GM20000 (cell line): ENCODE results near the gene STK4.

Experiments used
- DNase-seq: peaks from one replicate; pipeline ENCODE4 v3.0.0; 2012; ENCODE audit warnings: low spot score
- TF ChIP-seq, protein P1 (sequence below): IDR thresholded peaks from 2 replicates; pipeline ENCODE4 v1.5.1; 2012; ENCODE audit warnings: mild to moderate bottlenecking, control low read depth; ENCODE audit errors: extremely low read depth, missing control alignments

Gene STK4

GRCh38 chr20:44928595-44928994 is 37.7 kb upstream of the STK4 start:
- no peak for DNase-seq
- TF ChIP-seq, protein P1, sequence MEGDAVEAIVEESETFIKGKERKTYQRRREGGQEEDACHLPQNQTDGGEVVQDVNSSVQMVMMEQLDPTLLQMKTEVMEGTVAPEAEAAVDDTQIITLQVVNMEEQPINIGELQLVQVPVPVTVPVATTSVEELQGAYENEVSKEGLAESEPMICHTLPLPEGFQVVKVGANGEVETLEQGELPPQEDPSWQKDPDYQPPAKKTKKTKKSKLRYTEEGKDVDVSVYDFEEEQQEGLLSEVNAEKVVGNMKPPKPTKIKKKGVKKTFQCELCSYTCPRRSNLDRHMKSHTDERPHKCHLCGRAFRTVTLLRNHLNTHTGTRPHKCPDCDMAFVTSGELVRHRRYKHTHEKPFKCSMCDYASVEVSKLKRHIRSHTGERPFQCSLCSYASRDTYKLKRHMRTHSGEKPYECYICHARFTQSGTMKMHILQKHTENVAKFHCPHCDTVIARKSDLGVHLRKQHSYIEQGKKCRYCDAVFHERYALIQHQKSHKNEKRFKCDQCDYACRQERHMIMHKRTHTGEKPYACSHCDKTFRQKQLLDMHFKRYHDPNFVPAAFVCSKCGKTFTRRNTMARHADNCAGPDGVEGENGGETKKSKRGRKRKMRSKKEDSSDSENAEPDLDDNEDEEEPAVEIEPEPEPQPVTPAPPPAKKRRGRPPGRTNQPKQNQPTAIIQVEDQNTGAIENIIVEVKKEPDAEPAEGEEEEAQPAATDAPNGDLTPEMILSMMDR: no peak

DNA sequence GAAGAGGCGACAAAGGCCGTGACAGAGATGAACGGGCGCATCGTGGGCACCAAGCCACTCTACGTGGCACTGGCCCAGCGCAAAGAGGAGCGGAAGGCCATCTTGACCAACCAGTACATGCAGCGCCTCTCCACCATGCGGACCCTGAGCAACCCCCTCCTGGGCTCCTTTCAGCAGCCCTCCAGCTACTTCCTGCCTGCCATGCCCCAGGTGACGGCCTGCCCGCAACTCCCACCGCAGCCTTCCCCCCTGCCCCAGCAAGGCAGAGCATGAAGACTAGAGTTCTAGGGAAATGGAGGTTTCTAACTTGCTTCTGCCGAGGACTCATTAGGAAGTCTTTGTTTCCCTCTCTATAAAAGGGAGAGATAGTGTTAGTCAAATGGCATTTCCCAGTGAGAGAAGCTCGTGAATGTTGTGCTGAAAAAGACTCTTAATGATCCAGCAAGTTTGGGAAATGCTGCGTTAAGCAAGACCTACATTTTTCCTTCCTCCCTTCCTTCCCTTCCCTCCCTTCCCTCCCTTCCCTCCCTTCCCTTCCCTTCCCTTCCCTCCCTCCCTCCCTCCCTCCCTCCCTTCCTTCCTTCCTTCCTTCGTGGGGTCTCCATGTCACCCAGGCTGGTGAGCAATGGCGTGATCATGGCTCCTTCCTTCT is 35.7 kb upstream of the STK4 start:
- TF ChIP-seq, protein P1: no peak
- no peak for DNase-seq

DNA sequence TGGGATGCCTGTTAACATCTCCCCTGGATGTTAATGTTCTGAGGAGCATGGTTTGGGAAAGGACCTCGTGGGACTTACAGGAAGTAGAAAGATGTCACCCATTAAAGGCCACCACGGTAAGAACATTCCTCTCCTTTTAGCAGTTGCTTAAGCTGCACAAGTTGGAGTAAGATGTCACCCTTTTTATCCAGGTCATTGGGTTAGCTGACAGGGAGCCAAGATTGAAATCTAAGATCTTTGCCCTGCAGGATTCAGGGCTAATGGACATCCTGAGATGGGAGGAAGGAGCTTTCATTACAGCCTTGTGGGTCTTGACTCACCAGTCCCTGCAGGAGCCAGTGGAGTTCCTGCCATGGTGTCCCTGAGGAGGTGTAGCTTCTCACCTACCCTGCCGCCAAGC is 34.4 kb upstream of the STK4 start:
- DNase-seq: no peak
- TF ChIP-seq, protein P1: no peak

- TF ChIP-seq, protein P1: no peak
- no peak for DNase-seq
These were observed 33.4 kb upstream of the STK4 start for GRCh38 chr20:44932916-44933315.

GRCh38 chr20:44936510-44936909 is 29.8 kb upstream of the STK4 start:
- no peak for DNase-seq
- TF ChIP-seq, protein P1: no peak

- DNase-seq: no peak
- TF ChIP-seq, protein P1: no peak
These were observed 27.7 kb upstream of the STK4 start for GRCh38 chr20:44938637-44939036.

DNA sequence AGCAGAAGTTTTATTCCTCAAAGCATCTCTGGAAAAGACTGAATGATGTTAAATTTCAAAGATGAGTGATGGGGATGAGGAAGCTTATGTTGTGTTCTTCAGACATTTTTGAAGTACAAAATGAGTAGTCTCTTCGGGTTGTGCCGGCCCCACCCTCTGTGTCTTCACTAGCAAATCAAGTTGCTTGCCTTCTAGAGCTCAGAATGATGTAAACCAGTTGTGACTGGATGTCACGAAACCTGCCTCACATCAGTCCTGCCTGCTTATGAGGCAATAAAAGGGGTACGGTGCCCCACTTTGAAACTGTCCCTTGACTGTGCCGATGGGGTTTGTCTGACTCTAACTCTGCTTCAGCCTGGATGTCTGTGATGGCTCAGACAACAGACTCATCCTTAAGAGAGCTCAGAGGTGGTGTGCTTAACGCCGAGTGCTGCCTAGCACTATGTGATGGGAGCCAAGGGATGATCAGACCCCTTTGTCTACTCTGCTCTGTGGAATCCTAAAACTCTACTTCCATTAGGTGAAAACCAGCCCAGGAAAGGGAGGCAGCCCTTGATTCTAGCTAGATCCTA is 25.1 kb upstream of the STK4 start:
- TF ChIP-seq, protein P1: no peak
- no peak for DNase-seq
